Germinal center (tissue), 1 donor: ENCODE results near the gene KCNH4.

Source experiments
- DNase-seq: peaks from one replicate; pipeline ENCODE4 v3.0.0; 2012; ENCODE audit warnings: mixed read lengths, low spot score

Gene KCNH4

DNA sequence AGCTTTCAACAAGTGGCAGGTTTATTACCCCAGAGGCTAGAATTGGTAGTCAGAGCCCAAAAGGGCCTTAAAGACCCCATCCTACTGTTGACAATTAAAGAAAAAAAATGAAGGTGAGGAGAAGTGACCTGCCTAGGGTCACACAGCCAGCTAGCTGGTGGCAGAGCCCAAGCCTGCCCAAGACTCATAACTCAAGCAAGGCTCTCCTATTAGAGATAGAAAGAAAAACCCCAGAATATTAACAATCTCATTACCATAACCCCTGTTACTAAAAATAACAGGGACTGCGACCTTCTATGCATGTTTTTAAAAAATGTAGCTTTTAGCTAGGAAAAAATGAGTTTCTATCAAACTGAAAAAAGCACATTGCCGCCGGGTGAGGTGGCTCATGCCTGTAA is 44.3 kb downstream of the KCNH4 start:
- no peak for DNase-seq

DNA sequence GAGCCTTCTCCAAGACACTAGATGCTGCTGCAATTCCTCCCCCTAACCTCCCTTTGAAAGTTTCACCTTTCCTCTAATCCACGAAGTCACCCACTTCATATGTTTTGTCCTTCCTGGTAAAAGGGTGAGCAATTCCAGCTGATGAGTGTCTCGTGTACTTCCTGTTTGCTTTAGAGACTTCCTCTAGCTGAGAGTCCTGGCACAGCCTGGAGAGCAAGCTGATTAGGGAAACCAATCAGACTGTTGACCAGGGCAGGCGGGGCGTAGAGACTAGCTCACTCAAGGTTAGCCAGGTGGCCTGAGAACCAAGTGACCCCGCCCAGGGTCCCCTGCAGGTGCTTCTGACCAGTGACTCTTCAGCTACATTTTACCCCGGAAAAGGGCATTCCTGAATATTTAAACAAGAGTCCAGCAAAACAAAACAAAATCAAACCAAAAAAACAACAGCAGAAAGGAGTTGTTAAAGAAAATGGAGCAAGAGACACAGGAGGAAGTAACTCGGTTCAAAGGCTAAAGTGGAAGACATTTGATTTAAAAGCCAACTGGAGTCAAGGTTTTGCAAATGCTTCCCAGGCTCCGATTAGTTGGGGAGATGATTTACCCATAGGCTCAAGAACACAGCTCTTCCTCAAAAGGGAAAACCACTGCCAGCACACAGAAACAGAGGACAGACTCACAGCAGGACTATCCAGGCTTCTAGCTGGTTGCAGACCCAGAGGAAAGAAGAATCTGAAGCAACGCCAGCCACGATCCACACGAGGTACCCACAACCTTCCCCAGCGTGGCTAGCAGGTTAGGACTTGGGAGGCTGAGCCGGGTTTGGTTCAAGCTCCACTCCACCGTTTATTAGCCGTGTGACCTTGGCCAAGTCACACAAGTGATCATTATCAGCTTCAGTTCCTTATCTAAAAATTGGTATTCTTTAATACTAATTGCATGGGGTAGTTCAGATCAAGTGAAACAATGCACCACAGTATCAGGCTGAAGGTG is 45.0 kb downstream of the KCNH4 start:
- no peak for DNase-seq

DNA sequence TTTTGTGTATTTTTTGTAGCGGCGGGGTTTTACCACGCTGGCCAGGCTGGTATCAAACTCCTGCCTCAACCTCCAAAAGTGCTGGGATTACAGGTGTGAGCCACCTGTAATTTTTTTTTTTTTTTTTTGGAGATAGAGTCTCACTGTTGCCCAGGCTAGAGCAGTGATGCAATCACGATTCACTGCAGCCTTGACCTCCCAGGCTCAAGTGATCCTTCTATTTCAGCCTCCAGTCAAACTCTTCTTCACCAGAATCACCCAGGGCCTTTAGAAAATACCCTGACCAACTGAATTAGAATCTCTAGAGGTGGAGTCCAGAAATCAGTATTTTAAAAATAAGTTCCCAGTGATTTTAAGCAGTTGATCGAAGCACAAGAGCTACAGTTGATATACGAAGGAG is 45.8 kb downstream of the KCNH4 start:
- no peak for DNase-seq

DNA sequence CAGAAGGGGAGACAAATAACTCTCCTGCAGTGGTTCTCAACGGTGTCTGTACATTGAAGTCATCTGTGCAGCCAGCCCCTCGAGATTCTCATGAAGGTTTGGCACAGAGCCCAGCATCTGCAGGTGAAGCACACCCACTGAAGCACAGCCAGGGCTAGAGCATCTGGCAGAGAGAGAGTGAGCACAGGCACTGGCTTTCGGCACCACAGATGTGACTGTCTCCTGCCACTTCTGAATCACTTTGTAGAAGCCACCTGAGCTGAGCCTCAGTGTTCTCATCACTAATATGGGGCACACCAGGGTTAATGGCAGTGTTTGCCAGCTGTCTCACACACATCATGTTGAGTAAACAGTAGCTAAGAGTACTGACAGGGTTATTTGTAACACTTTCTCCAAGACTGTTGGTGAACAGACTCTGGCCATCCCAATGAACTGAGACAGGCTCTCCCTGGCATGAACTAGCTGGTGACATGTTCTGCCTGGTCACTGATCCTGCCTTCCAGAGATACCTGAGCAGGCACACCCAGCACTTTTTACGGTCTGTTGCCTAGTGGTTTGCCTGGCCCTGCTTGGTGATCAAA is 47.4 kb downstream of the KCNH4 start:
- DNase-seq: peak; percentile 80

DNA sequence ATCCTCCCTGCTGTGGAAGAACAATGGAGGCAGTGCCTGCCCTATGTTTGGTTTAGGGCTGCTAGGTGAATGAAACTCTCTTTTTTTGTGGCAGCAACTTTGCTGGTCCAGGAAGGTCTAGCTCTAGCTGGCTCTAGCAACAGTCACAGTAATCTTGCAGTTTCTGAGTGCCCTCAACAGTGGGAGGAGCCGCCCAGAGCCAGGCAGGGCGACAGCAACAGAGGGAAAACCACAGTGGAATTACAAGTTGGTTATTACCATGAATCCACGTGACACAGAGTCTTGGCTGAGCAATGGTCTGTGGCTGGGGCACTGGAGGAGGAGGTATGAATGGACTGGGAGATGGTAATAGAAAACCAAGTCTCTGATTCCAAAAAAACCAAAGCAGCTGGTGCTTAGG is 48.0 kb downstream of the KCNH4 start:
- no peak for DNase-seq

DNA sequence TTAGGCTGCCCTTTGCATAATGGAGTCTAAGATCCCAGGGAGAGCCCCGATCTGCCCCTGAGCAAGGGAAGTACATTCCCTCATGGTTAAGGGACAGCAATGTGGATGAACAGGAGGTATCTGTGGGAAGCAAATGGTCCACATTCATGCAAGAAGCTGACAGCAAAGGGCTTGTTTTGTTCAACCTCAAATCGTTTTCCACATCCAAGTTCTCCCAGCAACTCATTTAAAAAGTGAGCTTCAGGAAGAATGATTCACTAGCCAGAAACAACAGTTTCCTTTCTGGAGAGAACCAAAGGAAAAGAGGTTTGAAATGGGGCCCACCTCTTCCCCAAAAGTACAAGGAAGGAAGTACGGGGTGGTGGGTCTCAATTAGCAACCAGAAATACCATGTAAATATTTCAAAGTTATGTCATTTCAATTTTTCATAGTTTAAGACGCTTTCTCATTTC is 48.9 kb downstream of the KCNH4 start:
- DNase-seq: no peak

DNA sequence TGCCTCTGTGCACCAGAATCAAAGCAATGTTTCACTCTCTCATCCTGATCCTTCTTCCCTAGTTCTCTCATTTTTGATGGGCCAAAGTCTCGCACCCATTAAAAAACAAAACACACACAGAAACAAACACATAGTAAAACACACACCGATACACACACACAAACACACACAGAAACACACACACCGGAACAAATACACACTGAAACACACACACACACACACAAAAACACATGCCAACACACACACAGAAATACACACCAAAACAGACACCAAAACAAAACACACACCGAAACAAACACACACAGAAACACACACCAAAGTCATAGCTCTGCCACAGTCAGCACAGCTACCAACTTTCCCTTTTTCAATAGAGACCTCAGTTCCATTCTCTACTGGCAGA is 49.7 kb downstream of the KCNH4 start:
- DNase-seq: no peak

DNA sequence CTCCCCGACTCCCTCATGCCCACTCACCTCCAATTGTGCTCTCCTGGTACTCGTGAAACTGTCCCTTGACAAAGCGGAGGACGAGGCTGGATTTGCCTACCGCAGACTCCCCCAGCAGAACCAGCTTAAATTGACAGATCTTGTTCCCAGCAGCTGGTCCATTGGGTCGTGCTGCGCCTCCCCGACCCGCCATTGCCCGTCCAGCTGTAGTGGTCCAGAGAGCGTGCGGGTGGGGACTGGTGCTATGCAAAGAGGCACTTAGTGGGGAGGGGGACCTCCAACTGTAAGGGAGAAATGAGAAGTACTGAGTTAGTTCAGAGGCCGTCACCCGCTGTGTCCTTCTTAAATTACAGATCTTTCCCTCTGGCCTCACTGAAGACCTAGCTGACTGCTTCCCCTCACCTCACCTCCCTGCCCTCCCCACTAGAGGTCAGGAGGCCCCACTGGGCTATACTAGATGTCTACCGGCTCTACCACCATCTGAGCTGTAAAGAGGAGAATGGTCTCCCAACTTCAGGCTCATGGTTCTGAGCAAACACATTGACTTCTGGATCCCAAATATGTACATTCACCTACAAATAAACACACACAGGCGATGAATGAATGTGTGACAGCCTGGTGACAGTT is 50.5 kb downstream of the KCNH4 start:
- no peak for DNase-seq

DNA sequence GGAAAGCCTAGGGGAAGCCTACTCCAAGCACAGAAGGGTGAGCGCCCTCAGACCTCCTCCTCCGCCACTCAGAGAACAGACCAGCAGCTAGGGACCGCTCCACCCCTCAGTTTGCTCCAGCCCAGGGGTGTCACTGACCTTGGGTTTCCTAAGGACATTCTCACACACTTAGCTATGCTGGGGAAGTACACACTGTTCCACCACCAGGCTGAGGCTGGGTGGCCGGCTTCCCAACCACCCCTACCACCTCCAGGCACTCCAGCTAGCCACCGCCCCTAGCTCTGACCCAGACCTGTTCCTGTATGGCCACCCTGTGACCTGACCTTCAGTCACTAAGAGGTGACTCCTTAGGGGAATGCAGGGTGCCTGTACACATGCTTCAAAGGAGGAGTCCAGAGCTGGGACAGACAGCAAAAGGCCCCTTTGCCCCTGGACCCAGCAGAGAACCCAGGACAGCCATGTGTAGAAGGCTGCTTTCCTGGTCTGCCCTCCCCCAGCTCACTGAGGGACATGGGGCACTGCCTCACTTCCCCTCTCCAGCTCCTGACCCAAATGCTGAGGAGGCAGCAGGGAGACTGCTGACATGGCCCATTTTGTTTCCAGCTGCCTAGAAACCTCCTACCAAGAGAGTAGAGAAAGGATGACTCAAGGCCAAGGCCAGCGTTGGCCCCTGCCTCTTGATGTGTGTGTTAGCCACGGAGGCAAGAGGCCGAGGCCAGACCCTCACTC is 51.7 kb downstream of the KCNH4 start:
- DNase-seq: no peak

DNA sequence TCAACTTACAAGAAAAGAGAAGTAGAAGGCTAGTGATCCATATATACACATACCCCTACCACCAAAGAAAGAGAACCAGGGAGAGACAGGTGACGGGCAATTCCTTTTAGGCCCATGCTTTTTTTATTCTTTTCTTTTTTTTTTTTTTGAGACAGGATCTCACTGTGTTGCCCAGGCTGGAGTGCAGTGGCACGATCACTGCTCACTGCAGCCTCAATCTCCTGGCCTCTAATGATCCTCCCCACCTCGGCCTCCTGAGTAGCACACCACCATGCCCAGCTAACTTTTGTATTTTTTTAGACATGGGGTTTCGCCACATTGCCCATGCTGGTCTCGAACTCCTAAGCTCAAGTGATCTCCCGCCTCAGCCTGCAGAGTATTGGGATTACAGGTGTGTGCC is 53.5 kb downstream of the KCNH4 start:
- no peak for DNase-seq

DNA sequence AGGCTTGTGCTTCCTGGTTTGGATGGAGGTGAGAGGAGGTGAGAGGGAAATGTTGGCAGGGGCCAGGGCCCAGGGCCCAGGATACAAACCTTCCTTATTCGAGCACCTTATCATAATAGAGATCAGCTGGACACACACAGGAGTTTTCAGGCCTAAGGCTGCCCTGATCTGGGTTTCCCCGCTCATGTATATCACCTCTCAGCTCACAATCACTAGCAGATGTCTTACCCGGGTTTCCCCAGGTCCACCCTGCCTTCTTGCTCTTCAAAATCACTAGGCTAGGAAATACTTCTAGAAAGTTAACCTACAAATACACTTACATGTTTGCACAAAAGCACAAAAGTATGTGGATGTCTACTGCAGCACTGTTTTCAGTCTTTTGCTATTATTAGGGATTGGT is 54.1 kb downstream of the KCNH4 start:
- no peak for DNase-seq

DNA sequence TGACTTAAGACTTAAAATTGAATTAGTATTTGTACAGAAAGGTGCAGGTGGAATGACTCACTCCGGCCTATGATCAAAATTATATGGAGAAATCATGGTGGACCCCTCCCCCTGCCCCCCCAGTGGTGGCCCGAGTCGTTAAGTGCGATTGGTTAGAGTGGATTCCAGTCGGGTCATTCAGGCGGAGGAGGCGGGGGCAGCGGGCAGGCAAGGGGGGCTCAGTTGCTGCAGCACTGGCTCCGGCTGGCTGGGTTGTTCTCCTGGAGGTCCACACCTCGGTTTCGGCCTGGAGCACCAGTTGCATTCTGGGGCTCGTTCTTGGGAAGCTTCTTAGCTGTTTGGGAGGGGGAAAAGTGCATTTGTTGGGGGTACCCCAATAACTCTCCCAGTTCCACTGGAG is 55.4 kb downstream of the KCNH4 start:
- no peak for DNase-seq

DNA sequence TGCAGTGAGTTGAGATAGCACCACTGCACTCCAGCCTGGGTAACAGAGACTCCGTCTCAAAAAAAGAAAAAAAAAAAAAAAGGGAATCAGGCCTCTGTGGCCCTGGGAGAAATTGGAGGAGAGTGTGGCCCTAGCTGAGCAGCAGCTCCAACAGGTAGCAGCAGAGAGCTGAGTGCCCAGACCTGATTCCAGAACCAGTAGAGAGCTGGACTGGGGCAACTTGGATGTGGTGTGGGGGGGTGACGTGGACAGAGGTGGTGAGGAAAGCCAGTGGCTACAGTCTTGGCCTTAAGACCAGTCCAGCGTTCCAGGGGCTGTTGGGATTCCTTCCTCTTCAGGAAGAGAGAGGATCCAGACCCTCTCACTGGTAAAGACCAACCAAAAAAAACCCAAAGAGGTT is 56.7 kb downstream of the KCNH4 start:
- no peak for DNase-seq

DNA sequence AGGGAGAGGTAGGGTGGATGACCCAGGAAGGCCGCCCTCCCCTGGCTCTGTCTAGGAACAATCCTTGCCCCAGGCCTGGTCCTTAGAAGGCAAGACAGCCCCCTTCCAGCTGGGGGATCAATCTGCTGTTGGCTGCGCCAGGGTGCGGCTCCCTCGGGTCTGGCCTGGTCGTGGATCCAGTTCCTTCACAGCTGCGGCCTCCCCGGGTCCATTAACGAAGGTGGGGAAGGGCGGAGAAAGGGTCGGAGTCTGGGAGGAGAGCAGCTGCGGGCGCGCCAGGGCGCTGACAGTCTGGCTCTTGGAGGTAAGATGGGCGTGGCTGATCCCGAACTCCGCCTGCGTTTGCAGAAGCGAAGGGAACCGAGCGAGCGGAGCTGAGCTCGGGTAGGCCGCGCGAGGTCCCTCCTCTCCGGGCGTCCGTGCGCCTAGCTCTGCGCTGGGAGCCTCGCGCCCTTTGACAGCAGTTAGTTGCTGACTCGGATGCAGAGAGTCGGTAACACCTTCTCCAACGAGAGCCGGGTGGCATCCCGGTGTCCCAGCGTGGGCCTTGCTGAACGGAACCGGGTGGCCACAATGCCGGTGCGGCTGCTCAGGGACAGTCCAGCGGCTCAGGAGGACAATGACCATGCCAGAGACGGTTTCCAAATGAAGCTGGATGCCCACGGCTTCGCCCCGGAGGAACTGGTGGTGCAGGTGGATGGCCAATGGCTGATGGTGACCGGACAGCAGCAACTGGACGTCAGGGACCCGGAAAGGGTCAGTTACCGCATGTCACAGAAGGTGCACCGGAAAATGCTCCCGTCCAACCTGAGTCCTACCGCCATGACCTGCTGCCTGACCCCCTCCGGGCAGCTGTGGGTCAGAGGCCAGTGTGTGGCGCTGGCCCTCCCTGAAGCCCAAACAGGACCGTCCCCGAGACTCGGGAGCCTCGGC is 58.3 kb downstream of the KCNH4 start, which contains the start of gene HSPB9:
TSS of gene HSPB9 (plus strand) at position 434 of the 933 bp plus-strand sequence. CDS start at position 481, 47 bp downstream.
- no peak for DNase-seq

DNA sequence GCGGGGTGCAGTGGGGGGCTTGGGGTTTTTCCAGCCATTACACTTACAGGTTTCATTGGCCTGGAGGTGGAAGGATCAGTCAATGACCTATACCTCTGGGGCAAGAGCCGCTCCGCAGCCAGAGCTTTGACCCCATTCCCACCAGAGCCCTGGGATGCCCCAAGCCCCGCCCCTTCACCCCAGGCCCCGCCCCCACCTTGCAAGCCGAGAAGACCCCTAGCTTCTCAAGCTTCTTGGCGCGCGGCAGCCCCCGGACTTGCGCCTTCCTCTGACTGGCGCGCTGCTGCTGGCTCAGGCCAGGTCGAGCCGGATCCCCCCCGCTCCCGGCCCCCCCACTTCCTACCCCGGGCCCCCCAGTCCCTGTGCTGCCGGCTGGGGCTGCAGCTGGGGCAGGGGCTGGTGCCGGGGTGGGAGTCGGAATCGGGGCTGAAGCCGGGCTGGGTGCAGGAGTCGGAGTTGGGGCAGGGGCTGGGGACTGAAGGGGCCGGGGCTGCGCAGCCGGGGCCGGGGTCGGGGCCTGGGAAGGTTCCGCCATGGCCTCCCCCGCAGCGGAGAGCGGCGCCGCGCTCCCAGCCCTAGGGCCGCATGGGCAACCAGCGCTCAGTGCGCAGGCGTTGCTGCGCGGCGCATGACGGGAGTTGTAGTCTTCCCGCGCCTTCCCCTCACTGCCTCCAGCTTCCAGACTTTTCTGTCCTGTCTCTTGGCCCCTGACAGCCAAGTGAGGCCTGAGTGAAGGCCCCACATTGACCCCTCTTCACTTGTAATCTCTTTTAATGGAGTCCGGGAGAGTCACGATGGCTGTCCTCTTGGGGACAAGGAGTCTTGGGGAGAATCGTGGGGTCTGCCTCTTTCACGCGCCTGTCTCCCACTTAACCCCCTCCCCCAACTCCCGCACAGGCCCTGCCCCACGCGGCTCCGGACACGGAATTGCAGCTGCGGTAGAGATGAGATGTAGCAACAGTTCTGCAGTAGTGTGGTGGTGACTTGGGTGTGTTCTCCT is 59.9 kb downstream of the KCNH4 start, which contains the start of gene KAT2A:
TSS of gene KAT2A (minus strand) at position 598 of the 1,000 bp plus-strand sequence. CDS start at position 535, 63 bp downstream.
- peak; percentile 90 for DNase-seq

DNA sequence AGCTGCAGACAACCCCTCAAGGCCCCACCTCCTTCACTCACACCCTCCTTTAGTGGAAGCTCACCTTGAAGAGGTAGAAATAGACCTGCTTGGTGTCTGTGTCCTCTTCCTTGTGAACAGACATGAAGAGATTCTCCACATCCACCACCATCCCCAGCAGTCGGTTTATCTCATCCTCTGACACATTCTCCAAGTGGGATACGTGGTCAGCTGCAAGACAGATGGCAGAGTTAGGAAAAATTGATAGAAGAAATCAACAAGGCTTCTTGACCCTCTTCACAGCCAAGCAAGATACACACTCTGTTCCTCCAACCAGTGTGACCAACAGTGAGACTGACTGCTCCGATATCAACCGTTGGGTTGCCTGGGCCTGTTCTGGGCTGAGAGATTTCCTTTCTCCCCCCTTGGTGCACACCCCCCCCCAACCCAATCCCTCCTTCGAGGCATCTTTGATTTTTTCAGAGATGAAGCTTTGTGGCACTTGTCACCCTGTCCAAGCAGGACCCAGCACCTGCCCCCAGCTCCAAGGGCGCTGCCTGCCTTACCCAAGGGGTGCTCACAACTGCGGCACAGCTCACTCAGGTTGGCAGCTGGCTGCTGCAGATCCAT is 60.7 kb downstream of the KCNH4 start:
- no peak for DNase-seq

DNA sequence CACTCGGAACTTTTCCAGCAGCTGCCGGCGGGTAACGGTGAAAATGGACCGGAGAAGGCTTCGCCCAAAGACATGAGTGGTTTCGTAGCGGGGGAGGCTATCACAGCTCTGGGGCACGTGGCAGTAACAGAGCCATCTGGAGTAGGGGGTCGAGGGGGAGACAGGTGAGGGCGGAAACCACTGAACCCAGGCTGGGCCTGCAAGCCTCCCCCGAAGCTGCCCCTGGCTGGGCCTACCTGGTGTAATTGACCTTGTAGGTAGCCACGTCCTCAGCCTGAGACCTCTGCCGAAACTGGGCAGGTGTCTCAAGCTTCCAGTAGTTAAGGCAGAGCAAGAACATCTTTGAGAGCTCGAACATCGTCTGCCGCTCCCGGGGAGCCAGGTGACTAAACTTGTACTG is 61.6 kb downstream of the KCNH4 start:
- DNase-seq: no peak

DNA sequence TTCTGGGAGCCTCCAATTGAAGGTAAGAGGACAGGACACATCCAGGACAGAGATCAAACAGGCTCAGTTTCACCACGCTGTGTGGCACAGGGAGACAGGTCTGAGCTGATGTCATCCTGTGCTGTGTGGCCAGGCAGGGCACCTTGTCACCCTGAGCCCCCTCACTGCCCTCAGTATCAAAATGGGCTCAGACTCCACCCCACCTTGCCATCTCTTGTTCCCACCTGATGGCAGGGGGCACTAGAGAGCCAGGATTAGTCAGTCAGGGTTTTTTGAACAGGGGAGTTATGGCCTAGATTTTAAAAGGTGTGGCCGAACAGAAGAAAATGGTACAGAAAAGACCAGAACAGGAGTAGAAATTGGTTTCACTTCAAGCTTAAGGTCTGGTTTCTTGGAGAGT is 62.4 kb downstream of the KCNH4 start:
- peak; percentile 59 for DNase-seq

DNA sequence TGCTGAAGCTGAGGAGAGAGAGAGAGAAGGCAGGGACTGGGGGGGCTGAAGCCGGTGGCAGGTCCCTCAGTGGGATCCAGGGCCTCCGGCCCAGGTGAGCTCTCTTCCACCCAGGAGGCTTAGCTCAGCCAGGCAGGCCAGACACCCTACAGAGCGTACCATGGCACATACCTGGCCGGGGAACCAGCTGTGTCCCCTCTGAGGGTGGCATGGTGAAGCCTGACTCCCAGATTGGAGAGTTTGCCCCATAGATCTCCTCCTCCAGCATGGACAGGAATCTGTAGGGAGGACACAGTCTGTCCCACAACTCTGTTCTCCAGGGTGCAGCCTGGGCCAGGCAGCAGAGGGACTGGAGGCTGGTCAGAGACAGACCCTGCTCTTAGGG is 62.8 kb downstream of the KCNH4 start:
- no peak for DNase-seq
